GM12874 (cell line): Measurements from ENCODE around the gene NME4.

ENCODE experiments used
- TF ChIP-seq, protein P1 (sequence below): IDR thresholded peaks from 2 replicates; pipeline ENCODE4 v1.5.1; 2011; ENCODE audit warnings: low read depth, mild to moderate bottlenecking, control low read depth, low read length, moderate library complexity; ENCODE audit not compliant: insufficient read depth

The NME4 gene

DNA sequence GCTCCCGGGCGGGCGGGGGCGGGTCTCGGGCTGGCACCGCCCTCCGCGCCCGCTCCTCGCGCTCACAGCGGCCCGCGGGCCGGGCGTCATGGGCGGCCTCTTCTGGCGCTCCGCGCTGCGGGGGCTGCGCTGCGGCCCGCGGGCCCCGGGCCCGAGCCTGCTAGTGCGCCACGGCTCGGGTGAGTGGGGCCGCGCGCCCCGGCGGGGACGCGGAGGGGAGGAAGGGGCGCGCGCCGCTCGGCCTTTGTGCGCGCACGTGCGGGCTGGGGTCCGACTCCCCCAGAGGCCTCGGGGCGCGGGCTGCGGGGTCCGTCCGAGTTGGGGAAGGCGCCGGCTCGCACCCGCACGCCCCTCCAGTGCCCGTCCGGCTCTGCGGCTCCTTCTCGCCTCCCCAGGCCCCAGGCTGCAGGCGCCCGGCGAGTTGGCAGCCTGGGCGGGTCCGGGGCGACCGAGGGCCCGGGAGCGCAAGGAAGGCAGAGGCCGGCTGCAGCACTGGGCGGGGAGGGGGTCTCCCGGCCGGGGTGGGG lies at the start of gene NME4:
Gene NME4, plus strand, starts transcription at position 65 of the 527 bp plus-strand sequence. Its CDS starts 24 bp downstream, at position 89.
- TF ChIP-seq, protein P1, sequence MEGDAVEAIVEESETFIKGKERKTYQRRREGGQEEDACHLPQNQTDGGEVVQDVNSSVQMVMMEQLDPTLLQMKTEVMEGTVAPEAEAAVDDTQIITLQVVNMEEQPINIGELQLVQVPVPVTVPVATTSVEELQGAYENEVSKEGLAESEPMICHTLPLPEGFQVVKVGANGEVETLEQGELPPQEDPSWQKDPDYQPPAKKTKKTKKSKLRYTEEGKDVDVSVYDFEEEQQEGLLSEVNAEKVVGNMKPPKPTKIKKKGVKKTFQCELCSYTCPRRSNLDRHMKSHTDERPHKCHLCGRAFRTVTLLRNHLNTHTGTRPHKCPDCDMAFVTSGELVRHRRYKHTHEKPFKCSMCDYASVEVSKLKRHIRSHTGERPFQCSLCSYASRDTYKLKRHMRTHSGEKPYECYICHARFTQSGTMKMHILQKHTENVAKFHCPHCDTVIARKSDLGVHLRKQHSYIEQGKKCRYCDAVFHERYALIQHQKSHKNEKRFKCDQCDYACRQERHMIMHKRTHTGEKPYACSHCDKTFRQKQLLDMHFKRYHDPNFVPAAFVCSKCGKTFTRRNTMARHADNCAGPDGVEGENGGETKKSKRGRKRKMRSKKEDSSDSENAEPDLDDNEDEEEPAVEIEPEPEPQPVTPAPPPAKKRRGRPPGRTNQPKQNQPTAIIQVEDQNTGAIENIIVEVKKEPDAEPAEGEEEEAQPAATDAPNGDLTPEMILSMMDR = no peak

DNA sequence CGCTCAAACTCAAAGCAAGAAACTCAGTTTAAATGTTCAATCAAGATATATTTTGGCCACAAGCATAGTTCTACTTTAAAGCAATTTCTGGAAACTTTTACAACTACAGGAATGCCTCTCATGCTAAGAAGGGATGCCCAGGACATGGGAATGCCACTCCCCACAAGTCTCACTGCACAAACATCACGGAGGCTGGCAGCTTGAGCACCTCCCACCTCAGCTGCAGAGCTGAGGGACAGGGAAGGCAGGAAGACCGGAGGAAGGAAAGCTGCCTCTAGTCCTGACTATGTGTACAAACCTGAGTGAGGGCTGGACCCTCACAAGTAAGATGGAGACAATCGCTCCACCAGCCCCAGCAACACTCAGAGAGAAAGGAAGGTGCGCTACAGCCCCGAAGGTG lies 49.8 kb upstream of the NME4 start:
- TF ChIP-seq, protein P1 = no peak

DNA sequence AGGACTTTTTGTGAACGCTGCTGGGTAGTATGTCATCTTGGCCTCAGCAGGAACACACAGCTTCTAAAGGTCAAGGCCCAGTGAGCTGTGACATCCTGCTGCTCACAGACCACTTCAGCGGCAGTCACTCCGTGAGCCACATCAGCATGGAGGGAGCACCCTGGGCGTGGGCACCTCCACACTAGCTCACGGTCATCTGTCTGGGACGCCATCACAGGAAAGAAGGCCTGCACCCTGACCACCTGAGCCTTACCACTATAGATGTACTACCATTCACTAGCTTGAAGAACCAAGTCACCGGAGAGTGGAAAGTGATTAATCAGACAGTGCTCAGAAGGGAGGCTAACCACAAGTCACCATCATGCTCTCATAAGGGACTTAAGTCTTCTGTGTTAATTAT lies 47.8 kb upstream of the NME4 start:
- TF ChIP-seq, protein P1 = no peak

DNA sequence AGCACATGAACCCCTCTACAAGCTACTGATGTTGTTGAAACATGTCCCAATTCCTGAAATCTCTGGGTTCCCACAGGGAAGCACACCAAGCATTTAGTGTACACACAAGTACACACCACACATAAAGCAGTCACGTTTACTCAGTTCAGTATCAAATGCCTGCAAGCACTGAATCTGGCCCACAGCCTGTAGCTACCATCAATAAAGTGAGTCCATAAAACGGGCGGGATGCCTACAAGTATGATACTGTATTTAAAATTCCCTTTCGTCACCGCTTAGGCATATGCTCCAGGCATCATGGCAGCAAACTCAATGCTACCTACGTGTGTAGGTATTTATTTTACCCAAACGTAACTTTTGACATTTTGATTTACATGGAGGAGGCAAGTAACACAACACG lies 46.8 kb upstream of the NME4 start:
- TF ChIP-seq, protein P1 = no peak

DNA sequence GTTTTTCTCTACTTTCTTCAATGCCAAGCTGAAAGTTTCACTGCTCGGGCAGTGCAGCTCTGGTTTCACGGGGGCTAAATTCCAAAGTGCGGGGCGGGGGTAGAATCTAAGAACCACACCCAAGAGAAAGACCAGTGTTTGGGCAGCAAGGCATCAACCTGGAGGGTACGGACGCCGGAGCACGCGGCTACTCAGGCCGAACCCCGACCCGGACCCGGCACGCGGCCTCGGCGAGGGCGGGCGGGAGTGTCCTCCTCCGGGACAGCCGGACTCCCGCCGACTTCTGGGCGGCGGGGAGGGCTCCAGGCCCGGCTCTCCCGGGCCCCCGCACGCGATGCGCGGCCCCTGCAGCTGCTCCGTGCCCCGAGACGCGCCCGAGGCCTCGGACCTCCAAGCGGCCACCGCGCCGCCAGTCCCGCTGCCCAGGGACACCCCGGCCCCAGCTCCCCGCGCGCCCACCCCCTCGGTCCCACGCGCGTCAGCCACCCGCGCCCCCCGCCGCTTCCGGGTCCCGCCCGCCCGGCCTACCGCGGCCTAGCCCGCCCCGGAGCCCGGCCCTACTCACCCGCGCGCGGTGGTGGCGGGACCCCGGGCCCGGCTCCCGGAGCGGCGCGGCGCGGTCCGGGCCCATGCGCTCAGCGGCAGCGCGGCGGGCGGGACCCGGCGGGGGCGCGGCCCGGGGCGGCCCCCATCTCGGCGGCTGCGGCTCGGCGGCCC lies 45.0 kb upstream of the NME4 start:
- TF ChIP-seq, protein P1 = no peak

DNA sequence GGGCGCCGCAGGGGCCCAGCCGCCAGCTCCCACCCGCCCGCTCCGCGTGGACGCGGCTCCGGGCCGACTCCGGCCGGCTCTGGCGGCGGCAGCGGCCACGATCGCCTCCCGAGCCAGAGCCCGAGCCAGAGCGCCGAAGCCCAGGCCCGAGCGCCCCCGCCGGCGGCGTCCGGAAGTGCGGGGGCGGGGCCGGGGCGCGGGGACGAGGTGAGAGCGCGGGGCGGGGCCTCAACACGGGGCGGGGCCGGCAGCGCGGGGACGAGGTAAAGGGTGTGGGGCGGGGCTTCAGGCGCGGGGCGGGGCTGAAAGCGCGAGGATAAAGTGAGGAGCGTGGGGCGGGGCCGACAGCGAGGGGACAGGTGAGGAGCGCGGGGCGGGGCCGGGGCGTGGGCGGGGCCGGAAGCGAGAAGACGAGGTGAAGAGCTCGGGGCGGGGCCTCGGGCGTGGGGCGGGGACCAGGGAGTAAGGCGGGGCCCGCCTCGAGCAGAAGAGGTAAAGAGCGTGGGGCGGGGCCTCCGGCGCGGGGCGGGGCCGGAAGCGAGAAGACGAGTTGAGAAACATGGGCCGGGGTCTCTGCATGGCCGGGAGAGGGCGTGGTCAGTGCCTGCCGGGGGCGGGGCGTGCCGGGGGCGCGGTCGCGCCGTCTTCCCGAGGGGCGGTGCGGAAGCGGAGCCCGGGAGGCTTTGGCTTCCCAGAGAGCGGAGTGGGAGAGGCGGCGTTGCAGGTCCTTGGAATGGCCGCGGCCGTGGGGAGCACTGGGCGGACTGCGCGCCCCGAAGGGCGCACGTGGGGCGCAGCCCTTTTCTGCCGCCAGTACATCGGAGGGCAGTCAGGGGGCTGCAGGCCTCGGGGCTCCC lies 44.2 kb upstream of the NME4 start, which contains the start of gene AXIN1:
Gene AXIN1, minus strand, starts transcription at position 177 of the 857 bp plus-strand sequence. CDS start 5,698 bp downstream, outside the sequence.
- TF ChIP-seq, protein P1 = peak; percentile 70
